Endothelial cell of umbilical vein (primary cell): Measurements from ENCODE around the gene ING1.

Experiments
- EZH2 ChIP-seq: IDR thresholded peaks from 2 replicates; pipeline ENCODE4 v1.6.1; 2012; ENCODE audit warnings: borderline replicate concordance, low read depth, mild to moderate bottlenecking, moderate library complexity, low read length, inconsistent platforms; ENCODE audit not compliant: severe bottlenecking
- POLR2AphosphoS5 ChIP-seq: IDR thresholded peaks from 2 replicates; pipeline ENCODE4 v1.6.1; 2012; ENCODE audit warnings: low read depth, mild to moderate bottlenecking, control low read depth, low read length, moderate library complexity; ENCODE audit not compliant: insufficient read depth

DNA sequence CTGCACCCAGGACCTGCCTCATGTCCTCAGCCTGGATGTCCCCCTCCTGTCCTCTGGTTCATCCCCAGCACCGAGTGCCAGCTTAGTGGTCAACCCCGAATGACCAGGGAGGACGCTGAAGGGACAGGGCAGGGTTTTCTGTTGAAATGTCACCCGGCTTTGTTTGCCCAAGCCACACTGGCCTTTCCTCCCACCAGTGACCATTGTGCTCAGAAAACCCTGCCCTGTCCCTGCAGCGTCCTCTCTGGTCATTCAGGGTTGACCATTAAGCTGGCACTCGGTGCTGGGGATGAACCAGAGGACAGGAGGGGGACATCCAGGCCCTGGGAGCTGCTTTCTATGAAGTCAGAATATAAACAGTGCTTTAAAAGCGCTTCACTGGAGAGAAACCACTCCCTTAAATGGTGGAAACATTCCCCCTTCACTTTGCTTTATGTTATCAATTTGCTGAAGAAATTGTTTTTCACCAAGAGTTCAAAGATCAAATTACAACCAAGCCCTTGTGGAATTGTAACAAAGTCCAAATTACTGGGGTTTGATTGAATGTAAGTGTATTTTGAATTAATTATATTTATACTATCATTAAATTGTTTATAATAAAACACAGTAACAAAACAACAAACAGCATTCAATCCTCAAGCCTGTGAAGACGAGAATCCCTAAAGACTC lies 29.0 kb upstream of the ING1 start:
- TF ChIP-seq EZH2: no peak
- no peak for TF ChIP-seq POLR2AphosphoS5
